ENCODE results near the gene RAB40A.
A peak's percentile ranks its signal among the peaks of the same experiment; 100 is the strongest.

DNA sequence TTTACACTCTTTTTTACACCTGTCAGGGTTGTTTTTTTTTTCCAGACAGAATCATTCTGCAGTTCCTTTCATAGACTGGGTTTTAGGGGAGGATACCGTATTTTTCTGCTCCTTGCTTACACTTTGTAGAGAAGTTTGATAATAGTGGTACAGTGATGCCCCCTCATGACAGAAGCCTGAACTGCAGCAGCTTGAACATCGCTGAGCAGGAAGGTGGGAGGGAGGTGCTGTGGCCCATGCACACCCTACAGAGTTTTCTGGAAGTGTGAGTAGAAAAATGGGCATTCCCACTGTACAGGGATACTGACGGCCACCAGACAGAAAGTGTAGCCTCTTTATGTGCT lies 54.5 kb downstream of the RAB40A start:
- TF ChIP-seq POLR2A (IDR thresholded peaks at IDR 0.05; ENCODE audit: borderline replicate concordance, extremely low read depth, insufficient read depth, insufficient read length) (no peak), RAD21 (IDR thresholded peaks at IDR 0.05; ENCODE audit: low read depth) (peak; percentile 74), JUND (IDR thresholded peaks at IDR 0.05) (no peak), ZNF274 (IDR thresholded peaks at IDR 0.05; ENCODE audit: low read depth, low read length) (no peak), EZH2 (IDR thresholded peaks at IDR 0.05) (no peak)
- TF ChIP-seq, protein P1, sequence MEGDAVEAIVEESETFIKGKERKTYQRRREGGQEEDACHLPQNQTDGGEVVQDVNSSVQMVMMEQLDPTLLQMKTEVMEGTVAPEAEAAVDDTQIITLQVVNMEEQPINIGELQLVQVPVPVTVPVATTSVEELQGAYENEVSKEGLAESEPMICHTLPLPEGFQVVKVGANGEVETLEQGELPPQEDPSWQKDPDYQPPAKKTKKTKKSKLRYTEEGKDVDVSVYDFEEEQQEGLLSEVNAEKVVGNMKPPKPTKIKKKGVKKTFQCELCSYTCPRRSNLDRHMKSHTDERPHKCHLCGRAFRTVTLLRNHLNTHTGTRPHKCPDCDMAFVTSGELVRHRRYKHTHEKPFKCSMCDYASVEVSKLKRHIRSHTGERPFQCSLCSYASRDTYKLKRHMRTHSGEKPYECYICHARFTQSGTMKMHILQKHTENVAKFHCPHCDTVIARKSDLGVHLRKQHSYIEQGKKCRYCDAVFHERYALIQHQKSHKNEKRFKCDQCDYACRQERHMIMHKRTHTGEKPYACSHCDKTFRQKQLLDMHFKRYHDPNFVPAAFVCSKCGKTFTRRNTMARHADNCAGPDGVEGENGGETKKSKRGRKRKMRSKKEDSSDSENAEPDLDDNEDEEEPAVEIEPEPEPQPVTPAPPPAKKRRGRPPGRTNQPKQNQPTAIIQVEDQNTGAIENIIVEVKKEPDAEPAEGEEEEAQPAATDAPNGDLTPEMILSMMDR (IDR thresholded peaks at IDR 0.05 in 2 of 3, conservative IDR thresholded peaks at IDR 0.05 in 1 of 3; ENCODE audit: borderline replicate concordance in 1 of 3, insufficient read depth in 1 of 3, low read depth in 2 of 3, low read length in 2 of 3): peak; percentile 59 to 71 (median 67); a peak in 5 of 6 replicates
